IMR-90 (cell line): ENCODE results near the gene EXTL2.
A peak's percentile ranks its signal among the peaks of the same experiment; 100 is the strongest.

ENCODE experiments used
- CTCF ChIP-seq: conservative IDR thresholded peaks from 2 replicates; pipeline ENCODE4 v1.5.1; 2012; ENCODE audit warnings: mild to moderate bottlenecking, low read depth, low read length, improper control_type of control experiment
- MAFK ChIP-seq: IDR thresholded peaks from 2 replicates; pipeline ENCODE4 v1.6.1; 2012; ENCODE audit warnings: low read depth, low read length, improper control_type of control experiment
- NFE2L2 ChIP-seq: fragments of 150-350 bp; IDR thresholded peaks from 2 replicates; pipeline ENCODE4 v1.6.1; 2016; ENCODE audit warnings: low read depth, mild to moderate bottlenecking, low read length
- POLR2A ChIP-seq: IDR thresholded peaks from 2 replicates; pipeline ENCODE4 v1.6.1; 2012; ENCODE audit warnings: mild to moderate bottlenecking, low read depth, low read length
- RAD21 ChIP-seq: IDR thresholded peaks from 2 replicates; pipeline ENCODE4 v1.6.1; 2012; ENCODE audit warnings: low read length, improper control_type of control experiment
- RFX5 ChIP-seq: IDR thresholded peaks from 2 replicates; pipeline ENCODE4 v1.8.0; 2012; ENCODE audit warnings: low read depth, mild to moderate bottlenecking, low read length, moderate library complexity
- USF2 ChIP-seq: fragments of 150-350 bp; IDR thresholded peaks from 2 replicates; pipeline ENCODE4 v1.6.1; 2017; ENCODE audit warnings: mild to moderate bottlenecking, antibody characterized with exemption, low read length, low read depth

GRCh38 chr1:100931716-100932115 lies 37.1 kb upstream of the EXTL2 start:
- no peak for TF ChIP-seq POLR2A
- TF ChIP-seq CTCF, result peak; percentile 23; the same call in 1 of the 2 replicates
- no peak for TF ChIP-seq USF2
- TF ChIP-seq MAFK, result no peak
- TF ChIP-seq RFX5, result no peak
- TF ChIP-seq NFE2L2, result no peak
- TF ChIP-seq RAD21, result no peak
